Tongue (tissue), 3 donors: ENCODE measurements around the gene SRSF6. TPM values are rescaled to one million over a fixed set of nuclear protein-coding genes. Genes with fewer than 3 reads are reported as not detected.
A peak's percentile ranks its signal among the peaks of the same experiment; 100 is the strongest.
"Not testable (repeated sequence)": the region's sequence is repeated elsewhere in the genome, so short reads cannot be mapped to it uniquely, and the experiment has no call there.

Source experiments
- DNase-seq: peaks from one replicate; pipeline ENCODE4 v3.0.0-alpha.2; 2015
- small RNA-seq: library from RNA; depleted of rRNA; stranded (forward); fragments of <200 nt; gene quantifications from one replicate; pipeline ENCODE3, GENCODE V24; 2014; ENCODE audit warnings: low replicate concordance
- total RNA-seq: library from RNA; depleted of rRNA; stranded (reverse); fragments of >200 nt; gene quantifications from one replicate; pipeline ENCODE4 v1.2.3, GENCODE V29; 2014

SRSF6 gene
- total RNA-seq, 1 donor from 2014 or later, result 90.1 TPM

DNA sequence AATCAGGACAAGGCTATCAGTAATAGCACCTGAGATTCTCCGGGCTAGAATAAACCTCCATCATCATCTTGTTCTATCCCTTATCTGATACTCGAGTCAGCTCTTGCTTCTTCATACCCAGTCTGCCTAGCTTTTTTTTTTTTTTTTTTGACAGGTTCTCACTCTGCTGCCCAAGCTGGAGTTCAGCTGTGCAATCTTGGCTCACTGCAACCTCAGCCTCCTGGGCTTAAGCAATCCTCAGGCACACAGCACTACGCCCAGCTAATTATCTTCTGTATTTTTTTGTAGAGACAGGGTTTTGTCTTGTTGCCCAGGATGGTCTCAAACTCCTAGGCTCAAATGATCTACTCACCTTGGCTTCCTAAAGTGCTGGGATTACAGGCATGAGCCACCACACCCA, 19.5 kb downstream of the SRSF6 start:
- peak; percentile 78 for DNase-seq

DNA sequence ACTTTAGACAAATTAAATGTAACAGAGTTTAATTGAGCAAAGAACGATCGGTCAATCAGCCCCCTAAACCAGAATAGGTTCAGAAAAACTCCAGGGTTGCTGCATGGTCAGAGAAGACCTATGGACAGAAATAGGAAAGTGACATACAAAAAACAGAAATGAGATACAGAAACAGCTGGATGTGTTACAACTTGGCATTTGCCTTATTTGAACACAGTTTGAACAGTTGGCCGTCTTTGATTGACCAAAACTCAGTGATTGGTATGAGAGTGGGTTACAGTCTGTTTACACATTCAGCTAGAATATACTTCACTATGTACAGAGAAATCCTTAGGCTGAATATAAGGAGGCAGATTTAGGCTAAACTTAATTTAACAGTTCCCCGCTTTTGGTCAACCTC, 19.9 kb downstream of the SRSF6 start:
- DNase-seq, result peak; percentile 68

DNA sequence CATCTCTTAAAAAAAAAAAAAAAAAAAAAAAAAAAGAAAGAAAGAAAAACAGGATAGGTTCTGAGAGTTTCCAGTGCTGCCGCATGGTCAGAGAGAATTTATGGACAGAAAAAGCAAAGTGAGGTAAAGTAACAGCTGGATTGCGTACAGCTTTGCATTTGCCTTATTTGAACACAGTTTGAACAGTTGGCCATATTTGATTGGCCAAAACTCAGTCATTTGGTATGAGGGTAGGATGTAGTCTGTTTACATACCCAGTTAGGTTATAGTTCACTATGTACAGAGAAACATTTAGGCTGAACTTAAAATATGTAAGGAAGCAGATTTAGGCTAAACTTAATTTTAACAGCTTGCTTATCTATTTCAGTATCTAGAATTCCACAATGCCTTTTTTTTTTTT, 32.3 kb downstream of the SRSF6 start:
- no peak for DNase-seq

DNA sequence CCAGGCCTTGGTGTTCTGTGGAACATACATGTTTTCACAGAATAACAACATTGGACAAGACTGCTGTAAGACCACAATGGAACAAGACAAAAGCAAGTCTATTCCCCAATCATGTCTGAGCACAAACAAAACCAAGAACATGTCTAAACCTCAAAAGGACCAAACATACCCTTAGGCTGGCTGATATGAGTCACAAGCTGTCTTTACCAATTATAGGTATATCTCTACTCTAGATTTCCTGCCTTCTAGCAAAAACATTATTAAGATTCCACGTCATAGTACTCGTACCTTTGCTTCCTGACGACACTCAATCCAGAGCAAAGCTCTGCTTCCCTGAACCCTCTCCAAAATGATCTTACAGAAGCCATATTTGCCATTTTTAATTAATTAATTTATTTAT, 34.4 kb downstream of the SRSF6 start:
- no peak for DNase-seq

DNA sequence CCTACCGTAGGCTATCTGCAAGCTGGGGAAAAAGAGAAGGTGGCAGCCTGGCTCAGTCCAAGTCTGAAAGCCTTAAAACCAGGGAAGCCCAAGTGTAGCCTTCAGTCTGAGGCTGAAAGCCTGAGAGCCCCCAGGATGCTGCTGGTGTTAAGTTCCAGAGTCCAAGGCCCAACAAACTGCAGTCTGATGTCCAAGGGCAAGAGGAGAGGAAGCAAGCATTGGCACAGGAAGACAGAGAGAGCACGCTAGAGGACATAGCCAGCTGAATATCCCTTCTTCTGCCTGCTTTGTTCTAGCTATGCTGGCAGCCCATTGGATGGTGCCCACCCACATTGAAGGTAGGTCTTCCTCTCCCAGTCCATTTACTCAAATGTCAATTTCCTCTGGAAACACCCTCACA, 37.7 kb downstream of the SRSF6 start:
- DNase-seq, result no peak

DNA sequence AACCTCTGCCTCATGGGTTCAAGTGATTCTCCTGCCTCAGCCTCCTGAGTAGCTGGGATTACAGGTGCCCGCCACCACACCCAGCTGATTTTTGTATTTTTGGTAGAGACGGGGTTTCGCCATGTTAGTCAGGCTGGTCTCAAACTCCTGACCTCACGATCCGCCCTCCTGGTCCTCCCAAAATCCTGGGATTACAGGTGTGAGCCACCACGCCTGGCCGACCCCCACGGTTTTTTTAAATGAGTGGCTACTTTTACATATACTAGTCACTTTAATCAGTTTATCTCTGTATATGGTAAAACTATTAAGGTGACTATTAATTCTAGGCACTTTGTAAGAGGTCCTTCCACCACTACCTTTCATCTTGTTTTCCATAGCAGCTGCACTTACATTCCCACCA, 44.3 kb downstream of the SRSF6 start:
- not testable (repeated sequence) for DNase-seq

DNA sequence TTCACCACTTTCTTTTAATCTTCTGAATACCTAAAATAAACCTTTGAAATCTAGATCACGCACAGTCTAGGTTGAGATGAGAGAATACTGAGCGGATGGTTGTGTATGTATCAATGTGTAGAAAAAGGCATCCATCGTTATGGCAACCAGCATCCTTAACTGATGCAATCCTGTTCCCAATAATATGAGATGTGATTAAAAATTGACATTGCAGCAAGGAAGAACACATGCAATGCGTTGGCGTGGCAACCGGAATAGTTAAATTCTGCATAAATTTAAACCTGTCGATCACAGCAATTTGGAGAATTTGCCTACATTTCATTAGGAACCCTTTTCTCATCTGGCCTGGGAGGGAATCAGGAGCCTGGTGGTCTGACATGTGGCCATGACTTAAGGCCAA, 48.5 kb downstream of the SRSF6 start:
- DNase-seq, result no peak

DNA sequence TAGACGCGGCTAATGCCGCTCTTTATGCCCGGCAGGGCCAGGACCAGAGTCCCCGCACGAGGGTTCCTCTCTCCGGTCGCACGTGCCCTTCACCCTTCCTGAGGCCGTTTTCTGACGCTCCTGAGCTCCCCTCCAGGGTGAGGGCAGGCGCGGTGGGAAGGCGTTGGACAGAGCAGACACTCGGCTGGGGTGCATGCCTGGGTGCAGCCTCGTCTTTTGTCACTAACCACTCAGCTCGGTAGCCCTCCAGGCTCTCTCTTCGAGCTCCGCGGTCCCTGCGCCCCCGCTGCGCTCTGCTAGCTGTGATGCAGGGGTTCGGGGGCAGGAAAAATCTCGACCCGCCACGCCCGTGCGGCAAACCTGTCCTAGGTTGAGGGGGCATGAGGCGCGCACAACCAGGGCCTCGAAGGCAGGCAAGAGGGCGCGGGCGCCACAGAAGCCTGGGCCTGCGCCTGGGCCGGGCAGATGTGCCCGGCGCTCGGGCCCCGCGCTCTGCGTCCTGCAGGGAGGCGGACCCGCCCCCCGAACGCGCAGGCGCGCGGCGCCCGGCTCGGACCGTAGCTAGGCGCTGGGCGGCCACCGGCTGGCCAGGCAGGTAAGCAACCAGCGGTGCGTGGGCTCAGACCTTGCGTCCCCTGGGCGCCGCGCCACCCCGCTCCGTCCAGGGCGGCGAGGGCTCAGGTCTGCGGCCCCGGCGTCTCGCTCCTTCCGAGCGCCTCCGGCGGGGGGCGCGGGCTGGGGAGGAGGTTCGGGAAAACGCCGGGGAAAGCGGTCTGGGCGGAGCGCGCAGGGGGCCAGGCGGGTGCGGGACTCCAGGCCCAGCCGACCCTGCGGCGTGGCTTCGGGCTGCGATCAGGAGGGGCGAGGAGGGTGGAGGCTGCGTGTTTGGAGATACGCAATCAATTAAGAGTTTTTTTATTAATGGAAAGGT, 49.7 kb downstream of the SRSF6 start, which contains the start of gene L3MBTL1:
TSS of gene L3MBTL1 (plus strand) at position 548 of the 931 bp plus-strand sequence. CDS start 5,807 bp downstream, outside the sequence.
- DNase-seq, result peak; percentile 53

DNA sequence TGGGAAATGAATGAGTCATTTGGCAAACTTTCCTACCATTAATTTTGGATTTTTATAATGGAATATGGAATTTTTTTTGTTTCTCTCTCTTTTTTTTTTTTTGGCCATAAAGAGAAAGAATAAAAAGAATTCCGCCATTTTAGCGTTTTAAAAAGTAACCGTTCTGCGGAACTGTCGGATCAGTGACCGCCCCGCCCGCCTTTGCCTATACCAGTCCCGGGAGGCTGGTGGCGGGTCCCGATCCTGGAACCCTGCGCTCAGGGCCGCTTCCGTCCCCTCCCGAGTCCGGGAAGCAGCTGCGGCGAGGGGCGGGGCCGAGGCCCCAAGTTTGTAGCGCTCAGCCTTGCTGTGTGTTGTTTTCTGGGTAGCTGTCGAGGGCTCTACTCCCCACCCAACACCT, 50.4 kb downstream of the SRSF6 start:
- DNase-seq, result no peak

DNA sequence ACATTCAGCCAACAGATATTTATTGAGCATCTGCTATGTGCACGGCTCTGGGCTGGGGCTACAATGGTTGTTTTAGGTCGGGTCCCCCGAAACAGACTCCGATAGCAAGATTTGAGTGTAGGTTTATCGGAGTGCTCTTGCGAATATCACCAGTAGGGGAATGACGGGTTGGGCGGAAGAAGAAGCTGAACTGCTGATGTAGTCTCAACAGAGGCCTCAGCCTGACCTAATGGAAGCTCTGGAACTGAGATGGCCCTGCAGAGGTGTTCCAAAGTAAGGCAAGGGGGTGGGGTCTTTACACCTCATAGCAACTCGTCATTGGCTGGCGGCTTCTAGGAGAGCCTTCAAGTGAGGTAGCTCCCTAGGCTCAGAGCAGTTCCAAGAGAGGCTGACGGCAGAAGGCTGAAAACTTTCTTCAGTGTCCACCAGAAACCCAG, 50.9 kb downstream of the SRSF6 start:
- no peak for DNase-seq

DNA sequence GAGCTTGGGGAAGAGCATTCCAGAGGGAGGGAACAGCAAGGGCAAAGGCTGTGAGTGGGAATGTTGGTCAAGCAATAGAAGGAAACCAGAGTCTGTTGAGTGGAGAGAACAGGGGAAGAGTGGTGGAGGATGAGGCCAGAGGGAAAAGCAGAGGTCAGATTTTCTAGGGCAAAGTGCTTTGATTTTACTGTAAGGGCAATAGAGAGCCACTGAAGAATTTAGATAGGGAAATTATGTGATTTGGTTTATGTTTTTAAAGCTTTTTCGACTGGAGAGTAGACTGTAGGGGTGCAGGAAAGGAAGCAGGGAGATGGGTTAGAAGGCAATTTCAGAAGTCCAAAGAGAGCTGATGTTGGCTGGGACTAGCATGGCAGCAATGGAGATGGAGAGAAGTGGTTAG, 54.2 kb downstream of the SRSF6 start:
- DNase-seq, result no peak

DNA sequence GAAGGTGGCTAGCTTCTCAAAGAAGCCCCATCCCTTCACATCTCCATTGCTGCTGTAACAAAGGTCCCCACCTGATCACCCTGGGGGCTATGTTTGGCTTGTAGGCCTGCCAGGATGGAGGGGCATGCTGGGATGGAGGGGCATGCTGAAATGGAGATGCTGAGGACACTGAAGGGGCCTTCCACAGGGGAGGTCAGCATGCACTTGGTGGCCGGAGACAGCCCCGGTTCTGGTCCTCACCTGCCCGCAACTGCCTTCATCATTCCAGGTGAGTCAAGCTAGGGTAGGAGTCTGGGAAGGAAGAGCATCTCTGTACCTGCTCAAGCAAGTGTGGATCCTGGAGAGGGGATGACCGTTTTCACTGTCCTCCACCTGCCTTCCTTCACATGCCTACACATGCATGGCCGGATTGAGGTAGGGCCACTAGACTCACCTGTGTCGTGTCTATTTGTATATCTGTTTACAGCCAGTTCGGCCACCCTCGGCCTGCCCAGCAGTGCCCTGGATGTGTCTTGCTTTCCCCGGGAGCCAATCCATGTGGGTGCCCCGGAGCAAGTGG, 55.8 kb downstream of the SRSF6 start:
- no peak for DNase-seq

Small RNAs within 50 kb of the gene (small RNA-seq; reads per million reads assigned to genes)
- not detected for gene RF00019
- not detected for gene RNU6-1251P

Other genes with a start within 250 kb of the SRSF6 start
- gene L3MBTL1, start 49.8 kb downstream of the SRSF6 start, total RNA-seq, result 13.4 TPM
- gene SGK2, start 101.1 kb downstream of the SRSF6 start, total RNA-seq, result 1.2 TPM
- gene IFT52, start 133.0 kb downstream of the SRSF6 start, total RNA-seq, result 26.2 TPM
- gene MYBL2, start 209.2 kb downstream of the SRSF6 start, total RNA-seq, result 7.7 TPM